ENCODE results near the gene ANKRD23. TPM values are rescaled to one million over a fixed set of nuclear protein-coding genes. Genes with fewer than 3 reads are reported as not detected.

Gene ANKRD23
- total and polyA plus RNA-seq, 2 of the 4 experiments (the other 2 are of a cell fraction): 0.54 to 1.5 TPM

DNA sequence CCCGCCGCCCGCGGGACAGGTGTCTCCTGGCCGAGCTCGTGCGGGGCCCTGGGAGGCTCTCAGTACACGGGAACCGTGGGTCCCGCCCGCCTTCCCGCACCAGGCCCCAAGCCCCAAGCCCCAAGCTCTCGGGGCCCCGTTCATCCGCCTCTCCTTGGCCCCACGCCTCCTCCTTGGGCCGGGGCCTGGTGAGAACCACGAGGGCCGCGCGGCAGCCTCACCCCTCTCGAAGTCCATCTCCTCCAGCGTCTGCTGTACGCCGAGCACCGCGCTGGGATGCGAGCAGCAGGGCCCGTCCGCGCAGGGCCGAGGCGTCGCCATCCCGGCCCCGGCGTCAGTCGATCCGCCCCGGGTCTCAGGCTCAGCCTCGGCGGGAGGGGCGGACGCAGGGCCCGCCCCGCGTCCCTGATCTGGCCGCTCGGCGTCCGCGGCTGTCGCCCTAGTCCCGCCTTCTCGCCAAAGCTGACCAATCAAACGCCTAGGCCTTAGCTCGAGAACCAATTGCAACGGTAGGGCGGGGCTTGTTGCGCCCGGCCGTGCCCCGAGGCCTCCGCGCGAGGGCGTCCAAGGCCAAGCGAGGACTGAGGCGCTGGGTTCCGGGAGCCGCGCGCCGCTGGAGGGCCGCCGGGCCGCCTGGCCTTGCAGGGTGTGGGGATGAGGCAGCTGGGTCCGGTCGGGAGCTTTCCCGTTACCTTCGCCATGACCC is 14.0 kb upstream of the ANKRD23 start, which contains the start of gene ANKRD39:
TSS of gene ANKRD39 (minus strand) at position 350 of the 706 bp plus-strand sequence. CDS start at position 321, 29 bp downstream.
- dilution Hi-C loops (cut with HindIII; ENCODE audit: low sequenced_read_pairs, unreplicated experiment): no loop called here

More for the DNA sequence above, 14.0 kb upstream of the ANKRD23 start, which contains the start of gene ANKRD39:
- Histone ChIP-seq H3K4me2 (ENCODE audit: low read depth, low read length) (peak within 1 kb of the TSS; percentile 87), H4K5ac (ENCODE audit: low read depth, low read length) (no peak within 1 kb of the TSS; the same call in 1 of the 2 replicates), H2BK20ac (ENCODE audit: low read depth, low read length) (no peak within 1 kb of the TSS), H3K4me3 (ENCODE audit: insufficient read depth, low read depth, low read length) (peak within 1 kb of the TSS; percentile 60), H3K27ac (ENCODE audit: insufficient read depth, low read length) (peak within 1 kb of the TSS; percentile 58), H2BK15ac (ENCODE audit: low read depth, low read length) (no peak within 1 kb of the TSS), H3K18ac (ENCODE audit: low read depth, low read length) (no peak within 1 kb of the TSS; the same call in 1 of the 2 replicates), H3K4me1 (ENCODE audit: control insufficient read depth, insufficient read depth, low read length) (peaks cover 12% of the 10 kb centered on the region), H3K9ac (ENCODE audit: low read depth, low read length) (peak within 1 kb of the TSS; percentile 63), H3K23ac (ENCODE audit: low read depth, low read length) (peak within 1 kb of the TSS; percentile 66; the same call in 1 of the 2 replicates), H3K27me3 (ENCODE audit: control insufficient read depth, insufficient read depth, low read length) (no peaks in the 10 kb centered on the region), H3K36me3 (ENCODE audit: control insufficient read depth, insufficient read depth, low read length) (peaks cover 29% of the 10 kb centered on the region), H4K20me1 (ENCODE audit: insufficient read depth, low read length) (no peaks in the 10 kb centered on the region; the same call in 1 of the 2 replicates), H2BK5ac (ENCODE audit: low read depth, low read length, poor library complexity, severe bottlenecking) (peak within 1 kb of the TSS; percentile 17), H3K9me3 (ENCODE audit: control insufficient read depth, insufficient read depth, low read length) (no peaks in the 10 kb centered on the region), H4K91ac (ENCODE audit: insufficient read depth, low read depth, low read length) (peak within 1 kb of the TSS; percentile 62), H2BK120ac (ENCODE audit: low read depth, low read length) (no peak within 1 kb of the TSS), H4K8ac (ENCODE audit: low read depth in 2 of 2, low read length in 2 of 2) (peak within 1 kb of the TSS; percentile 74 to 84), H3K56ac (ENCODE audit: extremely low read depth, insufficient read depth, low read length) (no peak within 1 kb of the TSS), H2AK5ac (ENCODE audit: low read depth, low read length) (no peak within 1 kb of the TSS), H3K79me1 (ENCODE audit: low read depth in 1 of 2, low read length in 2 of 2) (peaks cover 11 to 36% of the 10 kb centered on the region in 2 experiments), H3K14ac (replicated peaks; ENCODE audit: low read depth, low read length) (peak within 1 kb of the TSS; percentile 64), H3K4ac (ENCODE audit: low read depth, low read length) (peak within 1 kb of the TSS; percentile 84), H2AFZ (replicated peaks; ENCODE audit: low read length, poor library complexity) (peak within 1 kb of the TSS; percentile 99), H2AK9ac (replicated peaks; ENCODE audit: low read depth, low read length, poor library complexity) (peak within 1 kb of the TSS; percentile 95), H3K9me1 (ENCODE audit: insufficient read depth, low read length) (peaks cover 3% of the 10 kb centered on the region; the same call in 1 of the 2 replicates)
- DNase-seq: peak; percentile 98
- CTCF ChIA-PET: interaction anchor here (0.6 to 2.0 kb wide), 20 partner anchors 10 to 105 kb away, joined by 3 to 23 read pairs (median 4); no protein-coding TSS in a partner anchor
- BruUV-seq (replicated peaks): no TSS peak
- 0% methylated on average over 42 of the region's 81 CpGs; no CpG with 5 or more reads in 1 of the 2 experiments for WGBS, 2 experiments (ENCODE audit: extremely low coverage in 2 of 2, insufficient read length in 1 of 2)
- POLR2A ChIA-PET (ENCODE audit: unreplicated experiment): interaction anchor here (0.8 kb wide), 1 partner anchor 95 kb away, joined by 3 read pairs; no protein-coding TSS in a partner anchor
- in situ Hi-C loops (cut with MboI; ENCODE audit: low sequenced_read_pairs): loop anchor here (5.0 to 25.0 kb wide), 2 partner anchors 99 to 254 kb away; partner anchors contain the start of gene ANKRD36
- TF ChIP-seq RCOR1 (IDR thresholded peaks at IDR 0.05; ENCODE audit: insufficient replicate concordance, low read length): no peak
- TF ChIP-seq MXI1 (IDR thresholded peaks at IDR 0.05; ENCODE audit: borderline replicate concordance, low read depth, low read length): peak; percentile 46; the same call in 1 of the 2 replicates
- TF ChIP-seq MAZ (IDR thresholded peaks at IDR 0.05; ENCODE audit: borderline replicate concordance, low read depth, low read length): peak; percentile 75; the same call in 1 of the 2 replicates
- TF ChIP-seq, protein P1, sequence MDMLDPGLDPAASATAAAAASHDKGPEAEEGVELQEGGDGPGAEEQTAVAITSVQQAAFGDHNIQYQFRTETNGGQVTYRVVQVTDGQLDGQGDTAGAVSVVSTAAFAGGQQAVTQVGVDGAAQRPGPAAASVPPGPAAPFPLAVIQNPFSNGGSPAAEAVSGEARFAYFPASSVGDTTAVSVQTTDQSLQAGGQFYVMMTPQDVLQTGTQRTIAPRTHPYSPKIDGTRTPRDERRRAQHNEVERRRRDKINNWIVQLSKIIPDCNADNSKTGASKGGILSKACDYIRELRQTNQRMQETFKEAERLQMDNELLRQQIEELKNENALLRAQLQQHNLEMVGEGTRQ (IDR thresholded peaks at IDR 0.05; ENCODE audit: low read depth, low read length): no peak
- no peak for TF ChIP-seq MAFK (IDR thresholded peaks at IDR 0.05; ENCODE audit: low read depth, low read length)
- peak; percentile 93 for TF ChIP-seq RAD21 (IDR thresholded peaks at IDR 0.05; ENCODE audit: low read length)
- TF ChIP-seq, protein P2, sequence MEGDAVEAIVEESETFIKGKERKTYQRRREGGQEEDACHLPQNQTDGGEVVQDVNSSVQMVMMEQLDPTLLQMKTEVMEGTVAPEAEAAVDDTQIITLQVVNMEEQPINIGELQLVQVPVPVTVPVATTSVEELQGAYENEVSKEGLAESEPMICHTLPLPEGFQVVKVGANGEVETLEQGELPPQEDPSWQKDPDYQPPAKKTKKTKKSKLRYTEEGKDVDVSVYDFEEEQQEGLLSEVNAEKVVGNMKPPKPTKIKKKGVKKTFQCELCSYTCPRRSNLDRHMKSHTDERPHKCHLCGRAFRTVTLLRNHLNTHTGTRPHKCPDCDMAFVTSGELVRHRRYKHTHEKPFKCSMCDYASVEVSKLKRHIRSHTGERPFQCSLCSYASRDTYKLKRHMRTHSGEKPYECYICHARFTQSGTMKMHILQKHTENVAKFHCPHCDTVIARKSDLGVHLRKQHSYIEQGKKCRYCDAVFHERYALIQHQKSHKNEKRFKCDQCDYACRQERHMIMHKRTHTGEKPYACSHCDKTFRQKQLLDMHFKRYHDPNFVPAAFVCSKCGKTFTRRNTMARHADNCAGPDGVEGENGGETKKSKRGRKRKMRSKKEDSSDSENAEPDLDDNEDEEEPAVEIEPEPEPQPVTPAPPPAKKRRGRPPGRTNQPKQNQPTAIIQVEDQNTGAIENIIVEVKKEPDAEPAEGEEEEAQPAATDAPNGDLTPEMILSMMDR (conservative IDR thresholded peaks at IDR 0.05; ENCODE audit: low read depth, low read length): peak; percentile 99
- TF ChIP-seq SMC3 (IDR thresholded peaks at IDR 0.05; ENCODE audit: low read depth, low read length): peak; percentile 90
- peak; percentile 53; the same call in 1 of the 2 replicates for TF ChIP-seq POLR2A (IDR thresholded peaks at IDR 0.05; ENCODE audit: low read depth, low read length)
- peak; percentile 79; the same call in 1 of the 2 replicates for TF ChIP-seq FOS (IDR thresholded peaks at IDR 0.05; ENCODE audit: low read depth, low read length)
- peak; percentile 96 for ATAC-seq (ENCODE audit: low read depth)
- intact Hi-C loops (cut with micrococcal nuclease): loop anchor here (1.0 kb wide), 3 partner anchors 10 to 102 kb away; no protein-coding TSS in a partner anchor

Data from IMR-90 (cell line).